Right cardiac atrium (tissue), 5 donors: ENCODE data around the gene SLC22A6. TPM values are rescaled to one million over a fixed set of nuclear protein-coding genes. Genes with fewer than 3 reads are reported as not detected.

ENCODE experiments used
- ATAC-seq, 2 donors: fragments of 200-7000 bp; cut with Tn5 transposase; one replicate each; pipeline versions ENCODE4 v1.8.0 to v1.9.1; 2020; ENCODE audit warnings: moderate library complexity in 2 of 2, mild to moderate bottlenecking in 1 of 2
- DNase-seq, 3 donors: peaks; one replicate each; pipeline ENCODE4 v3.0.0-alpha.2; 2020
- H3K27ac ChIP-seq: one replicate; pipeline ENCODE4 v1.5.1; 2013; ENCODE audit warnings: mild to moderate bottlenecking, low read length, control low read depth, moderate library complexity
- H3K27me3 ChIP-seq: one replicate; pipeline ENCODE4 v1.6.1; 2013; ENCODE audit not compliant: control insufficient read depth, insufficient read depth
- H3K4me1 ChIP-seq: one replicate; pipeline ENCODE4 v1.6.1; 2013; ENCODE audit warnings: low read length; ENCODE audit not compliant: control insufficient read depth, insufficient read depth
- H3K4me3 ChIP-seq: one replicate; pipeline ENCODE4 v1.5.1; 2013; ENCODE audit warnings: low read length, control low read depth
- H3K9me3 ChIP-seq: one replicate; pipeline ENCODE4 v1.6.1; 2013; ENCODE audit warnings: low read length; ENCODE audit not compliant: control insufficient read depth
- WGBS: extraction: QIAGEN DNeasy Blood & Tissue Kit; methylation state at CpG from one replicate; pipeline ENCODE4 v1.1.7; 2013; 5-methylcytosine and 5-hydroxymethylcytosine counted together
- intact Hi-C, 4 donors: fragments of 100-400 bp; cut with DNase I; formaldehyde crosslinking; loops; one replicate each; pipeline versions ENCODE4 v1.11.0 to v1.14.0; 2022 to 2023
- polyA plus RNA-seq: library from polyadenylated mRNA; stranded (reverse); fragments of 200-250 nt; gene quantifications from one replicate; pipeline ENCODE4 v1.2.3, GENCODE V29; 2013
- total RNA-seq, 4 donors: library from RNA; stranded (reverse); fragmentation: NEBNext Ultra II Directional; extraction: Animal tissue kit (Norgen Biotek cat#: 25700); gene quantifications; one replicate each; pipeline ENCODE4 v1.2.1, GENCODE V29; 2021
- donor health status: healthy with polysubstance abuse.
- donor health status: DM: no; HTN: yes; CAD: no.
- donor health status: DM: no; HTN: no; CAD: no.
- donor health status: DM: no; HTN: yes; CAD: no; lungs with severe emphysema.
- donor health status: DM: yes; HTN: yes; CAD: no.

SLC22A6 gene
- total and polyA plus RNA-seq, 5 donors: not detected

GRCh38 chr11:62985041-62985750 lies 429 bp upstream of the SLC22A6 start:
- no peaks in the 10 kb centered on the region for H3K27me3 ChIP-seq
- intact Hi-C loops: no loop called here
- DNase-seq: no peak
- no peaks in the 10 kb centered on the region for H3K9me3 ChIP-seq
- WGBS: 83% methylated on average over 3 of the region's 3 CpGs
- no peak for ATAC-seq
- H3K4me3 ChIP-seq: no peak overlapping the region
- no peak overlapping the region for H3K27ac ChIP-seq
- no peaks in the 10 kb centered on the region for H3K4me1 ChIP-seq

GRCh38 chr11:62983536-62984199 lies 1.1 kb downstream of the SLC22A6 start:
- DNase-seq (no peak), ATAC-seq (peak in 1 of 2 donors; percentile 20)
- Histone ChIP-seq H3K9me3 (no peaks in the 10 kb centered on the region), H3K27ac (no peak overlapping the region), H3K4me1 (no peaks in the 10 kb centered on the region), H3K27me3 (no peaks in the 10 kb centered on the region), H3K4me3 (no peak overlapping the region)
- intact Hi-C loops: no loop called here
- 84% methylated on average over 13 of the region's 13 CpGs for WGBS

GRCh38 chr11:62981743-62982142 lies 3.0 kb downstream of the SLC22A6 start:
- no peaks in the 10 kb centered on the region for H3K27me3 ChIP-seq
- ATAC-seq: no peak
- intact Hi-C loops: no loop called here
- no peak overlapping the region for H3K27ac ChIP-seq
- no peak for DNase-seq
- no peaks in the 10 kb centered on the region for H3K9me3 ChIP-seq
- WGBS: 81% methylated on average over 7 of the region's 7 CpGs
- H3K4me1 ChIP-seq: no peaks in the 10 kb centered on the region
- H3K4me3 ChIP-seq: no peak overlapping the region

GRCh38 chr11:62980133-62980760 lies 4.5 kb downstream of the SLC22A6 start:
- WGBS: 24% methylated on average over 1 of the region's 1 CpG
- Histone ChIP-seq H3K4me1 (no peaks in the 10 kb centered on the region), H3K9me3 (no peaks in the 10 kb centered on the region), H3K27ac (no peak overlapping the region), H3K4me3 (no peak overlapping the region), H3K27me3 (no peaks in the 10 kb centered on the region)
- ATAC-seq: no peak
- DNase-seq: no peak
- intact Hi-C loops: no loop called here

GRCh38 chr11:62976109-62976508 lies 8.7 kb downstream of the SLC22A6 start:
- DNase-seq (no peak), ATAC-seq (no peak)
- Histone ChIP-seq H3K9me3 (no peaks in the 10 kb centered on the region), H3K27me3 (no peaks in the 10 kb centered on the region), H3K4me1 (no peaks in the 10 kb centered on the region), H3K4me3 (no peak overlapping the region), H3K27ac (no peak overlapping the region)
- intact Hi-C loops: no loop called here
- WGBS: 83% methylated on average over 5 of the region's 5 CpGs

- Histone ChIP-seq H3K27me3 (no peaks in the 10 kb centered on the region), H3K4me1 (no peaks in the 10 kb centered on the region), H3K4me3 (no peak overlapping the region), H3K9me3 (no peaks in the 10 kb centered on the region), H3K27ac (no peak overlapping the region)
- intact Hi-C loops: no loop called here
- DNase-seq (peak; percentile 58 to 84 (median 80)), ATAC-seq (peak; percentile 80 to 83)
- 10% methylated on average over 9 of the region's 9 CpGs for WGBS
Observed at GRCh38 chr11:62974848-62975522, 9.8 kb downstream of the SLC22A6 start.

GRCh38 chr11:62965574-62965973 lies 19.2 kb downstream of the SLC22A6 start:
- H3K4me3 ChIP-seq: no peak overlapping the region
- no peaks in the 10 kb centered on the region for H3K4me1 ChIP-seq
- WGBS: 41% methylated on average over 2 of the region's 2 CpGs
- no peak overlapping the region for H3K27ac ChIP-seq
- no peaks in the 10 kb centered on the region for H3K27me3 ChIP-seq
- ATAC-seq (no peak), DNase-seq (no peak)
- no peaks in the 10 kb centered on the region for H3K9me3 ChIP-seq
- intact Hi-C loops: no loop called here

GRCh38 chr11:62962391-62962790 lies 22.4 kb downstream of the SLC22A6 start:
- Histone ChIP-seq H3K27ac (no peak overlapping the region), H3K4me3 (no peak overlapping the region), H3K4me1 (no peaks in the 10 kb centered on the region), H3K9me3 (no peaks in the 10 kb centered on the region), H3K27me3 (no peaks in the 10 kb centered on the region)
- WGBS: 62% methylated on average over 3 of the region's 3 CpGs
- intact Hi-C loops: no loop called here
- no peak for DNase-seq
- ATAC-seq: no peak

- DNase-seq (no peak), ATAC-seq (no peak)
- H3K27me3 ChIP-seq: no peaks in the 10 kb centered on the region
- H3K27ac ChIP-seq: no peak overlapping the region
- intact Hi-C loops: no loop called here
- 54% methylated on average over 4 of the region's 4 CpGs for WGBS
- H3K9me3 ChIP-seq: no peaks in the 10 kb centered on the region
- no peak overlapping the region for H3K4me3 ChIP-seq
- H3K4me1 ChIP-seq: no peaks in the 10 kb centered on the region
Observed at GRCh38 chr11:62961017-62961570, 23.7 kb downstream of the SLC22A6 start.

- ATAC-seq (no peak), DNase-seq (no peak)
- intact Hi-C loops: no loop called here
- WGBS: 94% methylated on average over 1 of the region's 1 CpG
- no peak overlapping the region for H3K27ac ChIP-seq
- no peak overlapping the region for H3K4me3 ChIP-seq
- H3K9me3 ChIP-seq: no peaks in the 10 kb centered on the region
- H3K4me1 ChIP-seq: no peaks in the 10 kb centered on the region
- no peaks in the 10 kb centered on the region for H3K27me3 ChIP-seq
Observed at GRCh38 chr11:62959422-62959980, 25.3 kb downstream of the SLC22A6 start.
